HG02870 (cell line): ENCODE measurements around the gene TOMM22.

Source experiments
- ATAC-seq: cut with Tn5 transposase; IDR thresholded peaks from one replicate; pipeline ENCODE4 v1.9.1; 2021; ENCODE audit warnings: mild to moderate bottlenecking, moderate library complexity; ENCODE audit not compliant: unreplicated experiment

The TOMM22 gene

GRCh38 chr22:38713921-38714320 lies 32.2 kb downstream of the TOMM22 start:
- no peak for ATAC-seq

- no peak for ATAC-seq
Observed at GRCh38 chr22:38715176-38715764, 33.5 kb downstream of the TOMM22 start.

GRCh38 chr22:38715852-38716251 lies 34.1 kb downstream of the TOMM22 start:
- no peak for ATAC-seq

DNA sequence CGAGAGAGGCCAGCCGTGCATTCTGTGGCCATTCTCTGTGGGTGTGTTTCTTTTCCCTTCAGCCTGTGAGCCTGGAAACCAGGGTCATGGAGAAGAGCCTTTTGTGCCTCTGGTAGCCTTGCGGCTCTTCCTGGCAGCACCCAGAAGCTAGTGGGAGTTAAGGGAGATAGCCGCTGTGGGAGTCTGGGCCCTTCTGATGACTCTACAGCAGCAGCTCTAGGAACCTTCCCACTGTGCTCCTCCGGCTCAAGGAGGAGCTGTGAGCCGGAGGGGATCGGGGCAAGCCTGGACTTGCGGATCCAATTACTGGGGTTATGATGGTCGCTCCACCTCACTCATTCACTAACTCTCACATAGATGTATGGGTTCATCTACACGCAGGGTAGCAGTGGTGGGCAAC lies 34.5 kb downstream of the TOMM22 start:
- no peak for ATAC-seq

DNA sequence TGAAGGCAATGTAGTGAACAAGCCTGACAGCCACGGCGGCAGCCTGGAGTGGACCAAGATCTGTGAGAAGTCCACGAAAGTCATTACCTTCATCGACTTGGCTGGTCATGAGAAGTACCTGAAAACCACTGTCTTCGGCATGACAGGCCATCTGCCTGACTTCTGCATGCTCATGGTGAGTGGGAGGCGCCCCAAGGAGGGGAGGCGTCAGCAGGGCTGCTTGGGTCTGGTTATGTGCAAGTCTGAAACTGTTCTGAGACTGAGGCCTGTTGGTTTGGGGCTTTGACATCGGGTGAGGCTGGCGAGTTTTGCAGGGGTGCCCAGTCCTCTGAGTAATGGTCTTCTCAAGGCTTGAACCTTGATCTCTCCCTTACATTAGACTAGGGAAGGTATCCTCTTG lies 35.1 kb downstream of the TOMM22 start:
- ATAC-seq: no peak

GRCh38 chr22:38717244-38717643 lies 35.5 kb downstream of the TOMM22 start:
- no peak for ATAC-seq

GRCh38 chr22:38718414-38718813 lies 36.7 kb downstream of the TOMM22 start:
- no peak for ATAC-seq

DNA sequence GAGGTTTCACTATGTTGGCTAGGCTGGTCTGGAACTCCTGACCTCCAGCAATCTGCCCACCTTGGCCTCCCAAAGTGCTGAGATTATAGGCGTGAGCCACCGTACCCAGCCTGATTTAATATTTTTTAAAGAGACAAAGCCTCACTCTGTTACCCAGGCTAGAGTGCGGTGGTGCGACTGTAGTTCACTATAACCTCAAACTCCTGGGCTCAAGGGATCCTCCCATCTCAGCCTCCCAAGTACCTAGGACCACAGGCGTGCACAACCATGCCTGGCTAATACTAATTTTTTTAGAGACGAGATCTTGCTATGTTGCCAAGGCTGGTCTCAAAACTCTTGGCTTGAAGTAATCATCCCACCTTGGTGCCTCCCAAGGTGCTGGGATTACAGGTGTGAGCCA lies 37.4 kb downstream of the TOMM22 start:
- no peak for ATAC-seq

DNA sequence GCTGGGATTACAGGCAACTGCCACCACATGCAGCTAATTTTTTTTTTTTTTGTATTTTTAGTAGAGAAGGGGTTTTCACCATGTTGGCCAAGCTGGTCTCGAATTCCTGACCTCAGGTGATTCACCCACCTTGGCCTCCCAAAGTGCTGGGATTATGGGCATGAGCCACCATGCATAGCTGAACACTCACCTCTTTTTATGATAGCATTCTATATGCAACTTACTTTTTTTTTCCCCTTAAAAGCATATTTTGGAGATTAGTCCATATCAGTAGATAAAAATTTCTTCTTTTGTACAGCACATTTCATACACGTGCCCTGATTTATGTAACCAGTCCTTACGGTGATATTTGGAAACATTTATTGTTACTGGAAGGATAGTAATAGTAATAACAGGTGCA lies 38.6 kb downstream of the TOMM22 start:
- ATAC-seq: no peak

DNA sequence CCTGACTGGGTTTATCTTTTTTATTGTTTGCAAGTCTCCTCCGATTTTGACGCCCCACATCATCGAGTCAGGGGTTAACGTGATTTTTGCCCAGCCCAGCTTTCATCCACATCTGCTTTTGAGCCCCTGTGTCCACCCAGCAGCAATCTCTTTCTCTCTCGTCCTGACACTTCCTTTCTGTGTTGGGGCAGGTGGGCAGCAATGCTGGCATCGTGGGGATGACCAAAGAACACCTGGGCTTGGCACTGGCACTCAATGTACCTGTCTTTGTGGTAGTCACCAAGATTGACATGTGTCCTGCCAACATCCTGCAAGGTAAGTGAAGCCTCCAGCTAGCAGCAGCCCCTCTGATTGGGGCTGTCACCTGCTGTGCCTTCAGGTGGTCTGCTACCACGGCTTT lies 39.8 kb downstream of the TOMM22 start:
- ATAC-seq: no peak

- ATAC-seq: no peak
Observed at GRCh38 chr22:38724176-38724575, 42.4 kb downstream of the TOMM22 start.

- ATAC-seq: no peak
Observed at GRCh38 chr22:38724926-38725571, 43.3 kb downstream of the TOMM22 start.

DNA sequence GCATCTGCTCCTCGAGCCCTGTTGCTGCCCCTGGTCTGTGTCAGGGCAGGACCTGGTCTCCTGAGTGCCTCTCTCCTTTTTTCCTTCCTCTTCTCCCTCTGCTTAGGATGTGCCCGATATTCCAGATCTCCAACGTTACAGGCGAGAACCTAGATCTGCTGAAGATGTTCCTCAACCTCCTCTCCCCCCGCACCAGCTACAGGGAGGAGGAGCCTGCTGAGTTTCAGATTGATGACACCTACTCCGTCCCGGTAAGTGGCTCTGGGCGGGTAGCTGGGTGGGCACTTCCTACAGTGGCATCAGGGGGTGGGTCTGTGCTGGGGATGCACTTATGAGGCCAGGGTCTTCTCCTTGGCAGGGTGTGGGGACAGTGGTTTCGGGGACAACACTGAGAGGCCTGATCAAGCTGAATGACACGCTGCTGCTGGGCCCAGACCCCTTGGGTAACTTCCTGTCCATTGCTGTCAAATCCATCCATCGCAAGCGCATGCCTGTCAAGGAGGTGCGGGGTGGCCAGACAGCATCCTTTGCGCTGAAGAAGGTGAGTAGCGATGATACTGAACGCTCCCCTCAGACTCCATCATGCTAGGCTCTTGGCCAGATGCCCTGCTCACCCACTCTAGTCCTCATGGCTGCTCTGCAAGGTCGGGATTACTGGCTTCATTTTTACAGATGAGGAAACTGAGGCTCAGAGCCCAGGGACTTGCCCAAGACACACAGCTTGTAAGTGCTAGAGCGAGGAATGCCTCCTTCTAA lies 44.3 kb downstream of the TOMM22 start:
- no peak for ATAC-seq

DNA sequence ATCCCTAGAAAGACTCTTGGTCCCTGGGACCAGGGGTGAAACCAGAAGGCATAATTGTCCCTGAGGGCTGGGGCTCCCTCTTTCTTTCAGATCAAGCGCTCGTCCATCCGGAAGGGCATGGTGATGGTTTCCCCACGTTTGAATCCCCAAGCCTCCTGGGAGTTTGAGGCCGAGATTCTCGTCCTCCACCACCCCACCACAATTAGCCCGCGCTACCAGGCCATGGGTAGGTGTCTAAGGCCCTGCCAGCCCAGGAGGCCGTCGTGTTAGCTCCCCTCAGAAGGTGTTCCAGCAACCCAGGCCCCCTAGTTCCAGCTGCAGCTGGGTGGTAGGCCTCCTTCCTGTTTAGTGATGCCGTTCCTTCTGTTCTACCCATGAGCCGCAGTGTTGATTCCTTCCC lies 45.4 kb downstream of the TOMM22 start:
- no peak for ATAC-seq

- no peak for ATAC-seq
Observed at GRCh38 chr22:38727530-38728451, 46.0 kb downstream of the TOMM22 start.

DNA sequence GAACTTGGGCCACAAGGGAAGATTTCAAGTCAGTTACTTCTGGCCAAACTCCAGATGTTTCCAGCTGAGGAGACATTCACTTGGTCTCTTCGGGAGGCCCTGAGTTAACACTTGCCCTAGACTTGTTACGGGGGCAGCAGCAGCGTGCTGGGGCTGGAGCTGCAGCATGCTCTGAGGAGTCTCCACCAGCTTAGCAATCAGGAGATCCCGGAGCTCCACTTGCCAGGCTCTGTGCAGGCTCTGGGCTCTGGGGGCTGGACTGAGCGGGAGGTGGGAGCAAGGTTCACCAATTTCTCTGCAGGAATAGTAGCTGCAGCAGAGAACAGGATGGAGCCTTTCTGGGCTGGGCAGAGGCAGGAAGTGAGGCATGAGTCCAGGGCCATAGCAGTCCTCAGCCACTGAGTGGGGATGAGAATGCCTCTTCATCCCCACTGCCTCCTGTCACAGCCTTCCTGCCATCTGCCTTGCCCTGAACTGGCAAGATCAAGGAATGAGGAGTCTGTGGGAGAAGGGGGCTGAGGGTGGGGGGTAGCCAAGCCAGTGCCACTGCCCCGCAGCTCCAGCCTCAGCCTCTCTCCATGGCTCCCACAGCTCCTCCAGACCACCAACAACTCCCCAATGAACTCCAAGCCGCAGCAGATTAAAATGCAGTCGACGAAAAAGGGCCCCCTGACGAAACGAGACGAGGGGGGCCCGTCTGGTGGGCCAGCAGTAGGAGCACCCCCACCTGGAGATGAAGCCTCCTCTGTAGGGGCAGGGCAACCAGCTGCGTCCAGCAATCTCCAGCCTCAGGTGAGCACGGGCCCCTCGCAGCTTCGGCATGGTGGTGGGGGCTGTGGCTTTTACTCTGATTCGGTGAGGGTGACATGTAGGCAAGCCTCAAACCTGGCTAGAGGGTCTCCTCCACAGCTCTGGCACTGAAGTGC lies 47.4 kb downstream of the TOMM22 start:
- no peak for ATAC-seq

DNA sequence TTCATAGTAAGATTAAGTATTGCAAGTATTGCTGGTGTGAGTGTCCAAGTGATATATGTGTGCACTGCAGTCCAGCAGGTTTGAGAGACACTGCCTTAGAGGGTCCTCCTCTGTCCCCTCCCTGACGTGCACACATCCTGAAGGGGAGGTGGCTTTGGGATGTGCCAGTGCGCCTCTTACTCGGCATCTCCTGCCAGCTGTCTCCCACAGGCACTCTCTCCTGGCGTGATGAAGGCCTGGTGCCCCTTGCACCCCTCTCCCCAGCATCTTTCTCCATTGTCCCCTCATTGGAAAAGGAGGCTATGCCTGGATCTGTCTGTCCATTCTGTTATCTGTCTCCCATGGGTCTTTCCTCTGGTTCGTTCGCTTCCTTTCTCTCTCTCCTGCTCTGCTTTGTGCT lies 48.2 kb downstream of the TOMM22 start:
- ATAC-seq: no peak

DNA sequence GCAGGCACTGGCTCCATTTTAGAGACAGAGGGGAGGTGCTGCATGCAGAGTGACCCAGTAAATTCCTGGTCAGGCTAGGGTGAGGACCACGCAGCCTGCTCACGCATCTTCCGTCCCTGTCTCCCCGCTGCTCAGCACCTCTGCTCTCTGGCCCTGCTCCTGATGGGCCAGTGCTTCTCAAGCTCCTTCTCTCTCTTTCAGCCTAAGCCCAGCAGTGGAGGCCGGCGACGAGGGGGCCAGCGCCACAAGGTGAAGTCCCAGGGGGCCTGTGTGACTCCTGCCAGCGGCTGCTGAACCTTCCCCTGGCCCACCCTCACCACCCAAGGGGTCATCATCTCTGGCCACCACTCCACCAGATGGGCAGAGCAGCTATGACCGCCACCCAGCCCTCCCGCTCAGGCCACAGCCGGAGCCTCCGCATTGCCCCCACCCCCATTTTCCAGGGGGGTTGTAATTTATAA lies 48.7 kb downstream of the TOMM22 start:
- no peak for ATAC-seq

DNA sequence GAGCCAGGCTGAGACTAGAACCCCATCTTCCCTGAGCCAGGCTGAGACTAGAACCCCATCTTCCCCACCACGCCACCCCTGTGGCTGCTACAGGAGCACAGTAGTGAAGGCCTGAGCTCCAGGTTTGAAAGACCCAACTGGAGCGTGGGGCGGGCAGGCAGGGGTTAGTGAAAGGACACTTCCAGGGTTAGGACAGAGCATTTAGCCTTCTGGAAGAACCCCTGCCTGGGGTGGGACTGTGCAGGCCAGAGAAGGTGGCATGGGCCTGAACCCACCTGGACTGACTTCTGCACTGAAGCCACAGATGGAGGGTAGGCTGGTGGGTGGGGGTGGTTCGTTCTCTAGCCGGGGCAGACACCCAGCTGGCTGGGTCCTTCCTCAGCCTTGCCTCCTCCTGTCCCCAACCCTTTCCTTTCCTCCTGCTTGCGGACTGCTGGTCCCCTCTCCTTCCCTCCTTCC lies 50.0 kb downstream of the TOMM22 start:
- ATAC-seq: no peak

GRCh38 chr22:38732251-38732815 lies 50.6 kb downstream of the TOMM22 start:
- no peak for ATAC-seq
